HepG2 (cell line): ENCODE measurements around the gene ASTN2. TPM values are rescaled to one million over a fixed set of nuclear protein-coding genes. Genes with fewer than 3 reads are reported as not detected.

Experiments used
- ATAC-seq: fragments of 200-7000 bp; cut with Tn5 transposase; 3 replicates; pipeline ENCODE4 v1.9.1; 2020; ENCODE audit warnings: mild to moderate bottlenecking, moderate library complexity
- BruUV-seq: library from RNA; stranded (reverse); fragments of 400-500 nt; replicated peaks from 2 replicates; lab custom pipeline; 2021; lab: Mats Ljungman, UMichigan
- CTCF ChIA-PET: fragments of 300-600 bp; formaldehyde crosslinking; extraction: SDS; loops from one replicate; lab custom pipeline; 2021; ENCODE audit warnings: low total read pairs, inconsistent platforms, low intra/inter-chr PET ratio; lab: Yijun Ruan, JAX
- POLR2A ChIA-PET: fragments of 350-600 bp; sonication (Branson Sonifier 250); formaldehyde crosslinking; loops from one replicate; lab custom pipeline; 2020; ENCODE audit warnings: antibody characterized with exemption, inconsistent platforms; lab: Yijun Ruan, JAX
- DNase-seq: peaks from one replicate; pipeline ENCODE4 v3.0.0-alpha.2; 2015; ENCODE audit warnings: low spot score
- FAIRE-seq: peaks from 3 replicates; lab custom pipeline; 2011; peaks lifted over from hg19 to GRCh38; lab: Jason Lieb, UNC
- H2AFZ ChIP-seq: one replicate; pipeline ENCODE4 v1.6.1; 2011; ENCODE audit warnings: low read length, inconsistent platforms
- H3K27ac ChIP-seq: fragments of 300-600 bp; 3 replicates; pipeline ENCODE4 v1.8.0; 2011; ENCODE audit warnings: mixed run types, mild to moderate bottlenecking, mixed read lengths, low read length, inconsistent platforms; ENCODE audit not compliant: insufficient read depth; ENCODE audit errors: extremely low read length
- H3K27me3 ChIP-seq, 2 experiments: fragments of 200-600 bp in 1 of 2; 2 replicates in 1 of 2; 3 replicates in 1 of 2; pipeline versions ENCODE4 v1.6.0 to v1.8.0; 2011; ENCODE audit warnings: low read length in 2 of 2, mild to moderate bottlenecking in 2 of 2, moderate library complexity in 2 of 2, inconsistent platforms in 1 of 2; ENCODE audit not compliant: insufficient read depth in 2 of 2, control insufficient read depth in 1 of 2
- H3K36me3 ChIP-seq, 2 experiments: fragments of 200-600 bp in 1 of 2; replicated peaks in 1 of 2; 2 replicates in 1 of 2; 3 replicates in 1 of 2; pipeline versions ENCODE4 v1.5.1 to v1.8.0; 2011; ENCODE audit warnings: low read length in 2 of 2, inconsistent platforms in 1 of 2; ENCODE audit not compliant: insufficient read depth in 2 of 2, control insufficient read depth in 1 of 2
- H3K4me1 ChIP-seq: 2 replicates; pipeline ENCODE4 v1.5.1; 2012; ENCODE audit warnings: low read length, inconsistent platforms; ENCODE audit not compliant: insufficient read depth
- H3K4me2 ChIP-seq: 2 replicates; pipeline ENCODE4 v1.6.0; 2011; ENCODE audit warnings: low read depth, low read length, inconsistent platforms
- H3K4me3 ChIP-seq, 3 experiments: fragments of 200-600 bp in 1 of 3; sonication (generic), shearing (Covaris generic) in 1 of 3; replicated peaks in 1 of 3; 2 replicates each; pipeline ENCODE4 v1.5.1; 2011 to 2016; ENCODE audit warnings: low read length in 3 of 3, inconsistent platforms in 2 of 3, low read depth in 2 of 3, mild to moderate bottlenecking in 2 of 3, control low read depth in 1 of 3, mixed read lengths in 1 of 3; ENCODE audit not compliant: insufficient read depth in 1 of 3
- H3K79me2 ChIP-seq: one replicate; pipeline ENCODE4 v1.6.1; 2011; ENCODE audit warnings: low read length, inconsistent platforms; ENCODE audit not compliant: insufficient read depth
- H3K9ac ChIP-seq: 2 replicates; pipeline ENCODE4 v1.6.0; 2011; ENCODE audit warnings: mild to moderate bottlenecking, low read depth, low read length, inconsistent platforms; ENCODE audit not compliant: insufficient read depth
- H3K9me3 ChIP-seq: 2 replicates; pipeline ENCODE4 v1.5.1; 2012; ENCODE audit warnings: mild to moderate bottlenecking, low read length
- H4K20me1 ChIP-seq: 2 replicates; pipeline ENCODE4 v1.6.0; 2011; ENCODE audit warnings: inconsistent platforms, mild to moderate bottlenecking, low read length, moderate library complexity; ENCODE audit not compliant: insufficient read depth
- EEA1 ChIP-seq: sonication (generic); formaldehyde crosslinking; IDR thresholded peaks from 2 replicates; pipeline ENCODE4 v1.5.1; 2020; ENCODE audit warnings: mild to moderate bottlenecking, missing genetic modification reagents, borderline replicate concordance
- ELF1 ChIP-seq: sonication (generic); formaldehyde crosslinking; IDR thresholded peaks from 2 replicates; pipeline ENCODE4 v1.4.0; 2020; ENCODE audit warnings: missing genetic modification reagents
- FOXK2 ChIP-seq: fragments of 450-650 bp; IDR thresholded peaks from 2 replicates; pipeline ENCODE4 v1.6.1; 2016
- PAWR ChIP-seq: sonication (generic); formaldehyde crosslinking; IDR thresholded peaks from 2 replicates; pipeline ENCODE4 v1.4.0; 2020; ENCODE audit warnings: missing genetic modification reagents, mild to moderate bottlenecking, borderline replicate concordance
- POLR2G ChIP-seq: fragments of 200-400 bp; formaldehyde crosslinking; IDR thresholded peaks from 2 replicates; pipeline ENCODE4 v1.6.1; 2018; ENCODE audit warnings: mild to moderate bottlenecking, low read depth, low read length, moderate library complexity
- SP1 ChIP-seq, 2 experiments: fragments of 450-650 bp in 1 of 2; sonication (generic) in 1 of 2; formaldehyde crosslinking in 1 of 2; IDR thresholded peaks; 2 replicates each; pipeline versions ENCODE4 v1.4.0 to v1.6.1; 2016 to 2020; ENCODE audit warnings: missing genetic modification reagents in 1 of 2
- SRF ChIP-seq: IDR thresholded peaks from 2 replicates; pipeline ENCODE4 v1.6.1; 2011; ENCODE audit warnings: mild to moderate bottlenecking, low read depth, low read length, moderate library complexity
- STAT5B ChIP-seq: sonication (generic); formaldehyde crosslinking; IDR thresholded peaks from 2 replicates; pipeline ENCODE4 v1.4.0; 2020; ENCODE audit warnings: missing genetic modification reagents
- ZMYM4 ChIP-seq: sonication (generic); formaldehyde crosslinking; IDR thresholded peaks from 2 replicates; pipeline ENCODE4 v1.8.1; 2023; ENCODE audit warnings: mild to moderate bottlenecking, missing genetic modification reagents
- ZNF670 ChIP-seq: sonication (generic); formaldehyde crosslinking; IDR thresholded peaks from 2 replicates; pipeline ENCODE4 v1.8.0; 2022; ENCODE audit warnings: mild to moderate bottlenecking, missing genetic modification reagents, borderline replicate concordance
- ZUFSP ChIP-seq: sonication (generic); formaldehyde crosslinking; IDR thresholded peaks from 2 replicates; pipeline ENCODE4 v1.9.0; 2021; ENCODE audit warnings: missing genetic modification reagents, mild to moderate bottlenecking, borderline replicate concordance
- WGBS: methylation state at CpG from one replicate; pipeline ENCODE4 v1.1.6; 2017; ENCODE audit warnings: low lambda C conversion rate; 5-methylcytosine and 5-hydroxymethylcytosine counted together
- in situ Hi-C: cut with HindIII; loops from 2 replicates; pipeline ENCODE4 v1.10.0; 2017; ENCODE audit warnings: low pct_unique_long_range_greater_than_20kb; ENCODE audit not compliant: extremely low pct_ligation_motif_present
- intact Hi-C: fragments of 100-400 bp; cut with micrococcal nuclease; formaldehyde crosslinking; loops from one replicate; pipeline ENCODE4 v1.10.0; 2022; ENCODE audit not compliant: unreplicated experiment
- polyA plus RNA-seq, 8 experiments: library from polyadenylated mRNA; depleted of rRNA in 3 of 8; stranded (reverse) in 7 of 8; unstranded in 1 of 8; fragments of >200 nt; fragmentation: Illumina TruSeq in 4 of 8; extraction: Trizol in 4 of 8; gene quantifications; 2 replicates each; pipeline versions ENCODE4 v1.2.1 to v1.2.3, GENCODE V29; 2011 to 2016; ENCODE audit warnings: low read depth in 4 of 8, missing spikeins in 1 of 8, mixed read lengths in 1 of 8; ENCODE audit not compliant: insufficient read depth in 1 of 8
- total RNA-seq, 5 experiments: library from RNA; depleted of rRNA; stranded (reverse); fragments of >200 nt; fragmentation: Illumina TruSeq; extraction: Trizol; gene quantifications; 2 replicates each; pipeline ENCODE4 v1.2.3, GENCODE V29; 2016; ENCODE audit warnings: low read depth in 1 of 5

Gene ASTN2
- total and polyA plus RNA-seq, 2 of the 13 experiments (the other 11 are each of a cell fraction or from before 2014, with no cell fraction given): 5.2 to 13.5 TPM

- no peak overlapping the region for H2AFZ ChIP-seq
- no peaks in the 10 kb centered on the region for H3K9me3 ChIP-seq
- TF ChIP-seq FOXK2: no peak
- TF ChIP-seq ZMYM4: no peak
- TF ChIP-seq SRF: no peak
- no peak for TF ChIP-seq SP1 (IDR thresholded peaks at IDR 0.05)
- no peak for TF ChIP-seq SP1 (CRISPR knock-in tag; IDR thresholded peaks at IDR 0.05)
- no peak for TF ChIP-seq POLR2G
- TF ChIP-seq STAT5B (CRISPR knock-in tag): no peak
- TF ChIP-seq ZUFSP: no peak
- no peak for TF ChIP-seq ZNF670 (CRISPR knock-in tag)
- no peak for TF ChIP-seq EEA1 (CRISPR knock-in tag)
- TF ChIP-seq ELF1 (CRISPR knock-in tag): no peak
- TF ChIP-seq PAWR (CRISPR knock-in tag): no peak
- no peaks in the 10 kb centered on the region for H3K27me3 ChIP-seq
- H3K36me3 ChIP-seq: no peaks in the 10 kb centered on the region
- H3K79me2 ChIP-seq: no peaks in the 10 kb centered on the region
- H3K4me3 ChIP-seq: no peak overlapping the region
- DNase-seq (no peak), FAIRE-seq (no peak), ATAC-seq (no peak)
- no peaks in the 10 kb centered on the region for H4K20me1 ChIP-seq
- CTCF ChIA-PET: no interaction called here
- WGBS: 0% methylated on average over 4 of the region's 6 CpGs
- no peak overlapping the region for H3K9ac ChIP-seq
- H3K4me2 ChIP-seq: no peak overlapping the region
- no peak overlapping the region for H3K27ac ChIP-seq
- in situ Hi-C loops: no loop called here
- BruUV-seq: no TSS peak
- no peaks in the 10 kb centered on the region for H3K4me1 ChIP-seq
- POLR2A ChIA-PET: no interaction called here
- intact Hi-C loops: no loop called here
Observed at GRCh38 chr9:117088786-117089185, 326.1 kb downstream of the ASTN2 start.
